HG03045 (cell line): Measurements from ENCODE around the gene ARHGEF3.

Source experiments
- ATAC-seq: cut with Tn5 transposase; IDR thresholded peaks from one replicate; pipeline ENCODE4 v1.9.1; 2021; ENCODE audit warnings: mild to moderate bottlenecking, moderate library complexity; ENCODE audit not compliant: unreplicated experiment

ARHGEF3 gene

DNA sequence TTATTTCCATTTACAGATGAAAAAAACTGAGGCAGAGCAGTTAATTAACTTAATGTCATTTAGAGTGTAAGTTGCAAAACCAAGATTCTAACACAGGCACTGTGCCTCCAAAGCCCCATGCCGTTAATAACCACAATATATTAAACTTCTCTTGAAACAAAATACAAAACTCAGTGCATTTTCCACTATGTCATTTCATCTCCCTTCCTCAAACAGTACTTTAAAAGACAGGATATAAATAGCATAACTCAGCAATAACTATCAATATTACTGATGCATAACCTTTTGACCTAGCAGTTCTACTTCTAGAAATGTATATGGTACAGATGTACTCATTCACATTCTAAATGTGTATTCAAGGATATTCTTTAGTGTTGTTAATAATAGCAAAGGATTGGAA, 113.6 kb downstream of the ARHGEF3 start:
- no peak for ATAC-seq

DNA sequence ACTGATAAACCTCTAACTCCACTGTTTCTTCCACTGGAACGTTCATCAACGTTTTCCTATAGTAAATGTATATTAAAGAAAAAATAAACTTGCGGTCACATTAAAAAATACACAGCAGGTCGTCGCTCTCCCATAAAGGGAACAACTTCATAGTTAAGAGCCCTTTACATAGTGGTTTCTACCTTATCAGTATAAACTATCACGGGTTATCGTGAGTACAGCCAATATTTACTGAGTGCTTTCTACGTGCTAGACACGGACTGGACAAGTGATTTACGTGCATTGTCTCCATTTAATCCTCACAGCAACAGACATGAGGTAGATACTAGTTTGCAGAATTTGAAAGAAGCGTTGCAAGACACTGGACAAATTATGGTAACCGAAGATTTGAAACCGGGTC, 117.7 kb downstream of the ARHGEF3 start:
- no peak for ATAC-seq

DNA sequence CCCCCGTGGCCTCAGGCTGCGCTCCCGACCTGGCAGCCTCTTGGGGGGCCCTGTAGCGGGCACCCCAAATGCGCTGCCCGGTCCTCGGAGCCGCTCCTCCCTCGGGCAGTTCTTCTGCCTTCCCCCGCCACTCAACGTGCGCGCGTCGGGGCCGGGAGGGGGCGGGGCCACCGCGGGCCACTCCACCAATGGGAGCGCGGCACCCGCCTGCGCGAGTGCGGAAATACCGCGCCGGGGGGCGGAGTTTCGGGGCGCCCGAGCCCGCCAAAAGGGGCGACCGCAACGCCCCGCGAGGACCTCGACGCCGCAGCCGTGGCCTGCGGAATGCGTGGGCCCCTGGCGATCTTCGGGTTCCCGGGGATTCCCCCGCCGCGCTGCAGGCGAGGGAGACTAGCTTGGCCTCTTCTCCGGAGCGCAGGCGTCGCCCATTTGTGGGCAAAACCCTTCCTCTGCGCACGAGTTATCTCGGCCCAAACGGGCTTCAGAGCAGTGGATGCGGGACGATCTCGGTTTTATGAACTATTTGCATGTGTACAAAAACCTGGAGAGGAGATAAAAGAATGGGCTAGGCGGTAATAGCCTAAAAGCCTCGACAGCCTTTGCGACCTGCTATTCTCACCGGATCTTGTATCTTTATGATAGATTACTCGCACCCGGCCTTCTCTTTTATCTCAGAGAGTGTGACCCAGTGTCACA, 118.5 kb downstream of the ARHGEF3 start, which contains the start of gene TASOR:
TASOR (minus strand) TSS at position 144 of the 696 bp plus-strand sequence. CDS start 259 bp downstream, outside the sequence.
- ATAC-seq: peak; percentile 78

DNA sequence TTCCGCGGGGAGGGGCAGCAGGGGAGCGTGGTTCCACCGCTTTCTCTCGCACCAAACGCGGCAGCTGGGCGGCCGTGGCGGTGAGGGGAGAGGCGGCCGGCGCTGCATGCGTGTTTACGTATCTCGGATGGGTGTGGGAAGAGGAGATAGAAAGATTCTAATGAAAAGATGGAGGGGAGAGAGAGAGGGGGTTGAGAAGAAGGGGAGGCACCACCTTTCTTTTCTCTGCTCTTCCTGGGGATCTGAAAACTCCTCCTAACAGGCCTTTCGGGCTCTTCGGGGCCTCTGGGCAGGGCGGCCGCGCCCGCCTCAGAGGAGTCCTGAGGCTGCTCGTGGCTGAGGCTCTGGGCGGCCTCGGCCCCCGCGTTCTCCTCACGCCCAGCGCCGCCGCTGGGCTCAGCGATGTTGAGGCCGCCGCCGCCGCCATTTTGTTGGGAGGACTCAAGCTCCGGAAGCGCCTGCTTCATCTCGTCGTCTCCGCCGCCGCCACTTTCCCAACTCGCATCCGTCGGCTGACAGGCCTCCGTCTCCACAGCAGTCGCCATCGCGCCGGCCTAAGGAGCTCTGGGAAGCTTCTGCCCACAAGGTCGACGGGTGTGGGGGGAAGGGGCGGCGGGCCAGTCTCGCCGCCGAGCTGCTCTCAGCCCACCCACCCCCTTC, 119.2 kb downstream of the ARHGEF3 start:
- peak; percentile 67 for ATAC-seq

DNA sequence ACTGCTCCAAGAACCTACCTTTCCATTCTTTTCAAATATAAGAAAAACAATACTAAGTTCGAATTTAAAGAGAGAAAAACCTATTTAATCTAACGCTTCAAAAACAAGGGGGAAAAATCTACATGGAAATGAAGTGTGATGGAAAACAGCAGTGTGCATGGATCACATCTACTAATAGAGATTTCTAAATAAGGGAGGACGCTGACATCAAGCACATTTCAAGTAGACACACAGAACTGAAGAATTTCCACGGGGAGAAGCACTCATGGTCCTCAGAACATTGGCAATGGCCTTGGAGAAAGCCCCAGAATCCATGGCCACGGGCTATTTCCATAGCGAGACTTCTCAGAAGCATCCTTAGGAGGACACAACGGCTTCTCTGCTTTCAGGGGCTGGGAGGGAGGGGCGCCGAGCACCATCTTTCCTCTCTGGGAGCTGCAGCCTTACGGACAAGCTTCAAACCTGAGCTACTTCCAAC, 119.7 kb downstream of the ARHGEF3 start:
- ATAC-seq: no peak

DNA sequence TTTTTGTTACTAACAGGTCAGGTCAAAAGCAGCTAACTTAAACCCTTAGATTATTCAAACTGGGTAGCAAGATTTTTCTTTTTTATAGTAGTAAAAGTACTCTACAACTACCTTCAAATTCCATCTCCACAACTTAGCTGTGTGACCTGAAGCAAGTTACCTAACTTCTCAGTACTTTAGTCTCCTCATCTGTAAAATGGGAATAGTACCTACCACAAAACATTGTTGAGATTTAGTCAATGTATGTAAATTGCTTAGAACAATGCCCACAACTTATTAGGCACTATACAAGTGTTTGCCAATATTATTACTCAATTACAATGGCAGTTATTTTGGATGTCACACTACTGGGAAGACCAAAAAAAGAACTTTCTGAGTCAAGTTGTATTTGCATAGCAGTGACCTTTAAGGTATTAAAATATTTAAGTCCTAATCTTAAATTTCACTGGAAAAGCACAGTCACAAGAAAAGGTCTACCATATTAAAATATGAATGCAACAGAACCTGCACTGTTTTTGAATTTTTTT, 121.6 kb downstream of the ARHGEF3 start:
- no peak for ATAC-seq
